ENCODE results near the gene ADAM21. TPM values are rescaled to one million over a fixed set of nuclear protein-coding genes. Genes with fewer than 3 reads are reported as not detected.
A peak's percentile ranks its signal among the peaks of the same experiment; 100 is the strongest.
"Not testable (repeated sequence)": the region's sequence is repeated elsewhere in the genome, so short reads cannot be mapped to it uniquely, and the experiment has no call there.

Gene ADAM21
- total RNA-seq, 1 donor from 2014 or later = 0.11 TPM

GRCh38 chr14:70416725-70417349 lies 35.1 kb upstream of the ADAM21 start, which contains the start of gene SYNJ2BP:
Gene SYNJ2BP, minus strand, starts transcription at chr14:70417090. Its CDS starts 127 bp downstream, at chr14:70416963.
- Mint-ChIP-seq H3K9me3 (no peaks in the 10 kb centered on the region), H3K4me3 (peak within 1 kb of the TSS; percentile 93), H3K27me3 (ENCODE audit: low read depth) (peaks cover 17% of the 10 kb centered on the region), H3K4me1 (peaks cover 11% of the 10 kb centered on the region), H3K27ac (peak within 1 kb of the TSS; percentile 95), H3K36me3 (no peaks in the 10 kb centered on the region)
- peak in 1 of 2 experiments; percentile 57 for DNase-seq (ENCODE audit: low spot score in 2 of 2, unreplicated experiment in 2 of 2)
- TF ChIP-seq, protein P1, sequence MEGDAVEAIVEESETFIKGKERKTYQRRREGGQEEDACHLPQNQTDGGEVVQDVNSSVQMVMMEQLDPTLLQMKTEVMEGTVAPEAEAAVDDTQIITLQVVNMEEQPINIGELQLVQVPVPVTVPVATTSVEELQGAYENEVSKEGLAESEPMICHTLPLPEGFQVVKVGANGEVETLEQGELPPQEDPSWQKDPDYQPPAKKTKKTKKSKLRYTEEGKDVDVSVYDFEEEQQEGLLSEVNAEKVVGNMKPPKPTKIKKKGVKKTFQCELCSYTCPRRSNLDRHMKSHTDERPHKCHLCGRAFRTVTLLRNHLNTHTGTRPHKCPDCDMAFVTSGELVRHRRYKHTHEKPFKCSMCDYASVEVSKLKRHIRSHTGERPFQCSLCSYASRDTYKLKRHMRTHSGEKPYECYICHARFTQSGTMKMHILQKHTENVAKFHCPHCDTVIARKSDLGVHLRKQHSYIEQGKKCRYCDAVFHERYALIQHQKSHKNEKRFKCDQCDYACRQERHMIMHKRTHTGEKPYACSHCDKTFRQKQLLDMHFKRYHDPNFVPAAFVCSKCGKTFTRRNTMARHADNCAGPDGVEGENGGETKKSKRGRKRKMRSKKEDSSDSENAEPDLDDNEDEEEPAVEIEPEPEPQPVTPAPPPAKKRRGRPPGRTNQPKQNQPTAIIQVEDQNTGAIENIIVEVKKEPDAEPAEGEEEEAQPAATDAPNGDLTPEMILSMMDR (IDR thresholded peaks at IDR 0.05; ENCODE audit: unreplicated experiment) = no peak

DNA sequence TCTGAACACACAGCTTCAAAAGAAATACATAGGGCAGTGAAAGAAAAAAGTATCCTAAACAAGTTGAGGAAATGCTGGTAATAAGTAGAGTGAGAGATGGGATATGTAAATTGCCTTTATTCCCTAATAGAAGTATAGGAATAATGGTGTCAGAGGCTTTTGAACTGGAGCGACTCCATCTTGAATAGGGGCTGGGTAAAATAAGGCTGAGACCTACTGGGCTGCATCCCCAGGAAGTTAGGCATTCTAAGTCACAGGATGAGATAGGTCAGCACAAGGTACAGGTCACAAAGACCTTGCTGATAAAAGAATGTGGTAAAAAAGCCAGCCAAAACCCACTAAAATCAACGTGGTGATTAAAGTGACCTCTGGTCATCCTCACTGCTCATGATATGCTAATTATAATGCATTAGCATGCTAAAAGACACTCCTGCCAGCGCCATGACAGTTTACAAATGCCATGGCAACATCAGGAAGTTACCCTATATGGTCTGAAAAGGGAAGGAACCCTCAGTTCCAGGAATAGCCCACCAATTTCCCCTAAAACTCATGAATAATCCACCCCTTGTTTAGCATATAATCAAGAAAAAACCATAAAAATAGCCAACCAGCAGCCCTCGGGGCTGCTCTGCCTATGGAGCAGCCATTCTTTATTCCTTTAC lies 32.6 kb upstream of the ADAM21 start:
- not testable (repeated sequence) for DNase-seq (ENCODE audit: low spot score in 2 of 2, unreplicated experiment in 2 of 2); H3K36me3 Mint-ChIP-seq; H3K4me3 Mint-ChIP-seq; H3K9me3 Mint-ChIP-seq; H3K4me1 Mint-ChIP-seq; H3K27ac Mint-ChIP-seq
- H3K27me3 Mint-ChIP-seq (ENCODE audit: low read depth) = peaks cover 20% of the 10 kb centered on the region

- Mint-ChIP-seq H3K4me3 (no peak overlapping the region), H3K9me3 (peaks cover 14% of the 10 kb centered on the region), H3K27me3 (ENCODE audit: low read depth) (peaks cover 20% of the 10 kb centered on the region), H3K4me1 (no peaks in the 10 kb centered on the region), H3K36me3 (no peaks in the 10 kb centered on the region), H3K27ac (no peak overlapping the region)
- DNase-seq (ENCODE audit: low spot score in 2 of 2, unreplicated experiment in 2 of 2) = no peak
- TF ChIP-seq, protein P1 (IDR thresholded peaks at IDR 0.05; ENCODE audit: unreplicated experiment) = no peak
Measured at GRCh38 chr14:70422538-70422937, 29.4 kb upstream of the ADAM21 start.

GRCh38 chr14:70425354-70425753 lies 26.6 kb upstream of the ADAM21 start:
- Mint-ChIP-seq H3K4me1 (no peaks in the 10 kb centered on the region), H3K9me3 (peaks cover 36% of the 10 kb centered on the region), H3K36me3 (no peaks in the 10 kb centered on the region), H3K4me3 (no peak overlapping the region), H3K27me3 (ENCODE audit: low read depth) (peaks cover 11% of the 10 kb centered on the region), H3K27ac (no peak overlapping the region)
- TF ChIP-seq, protein P1 (IDR thresholded peaks at IDR 0.05; ENCODE audit: unreplicated experiment) = no peak
- no peak for DNase-seq (ENCODE audit: low spot score in 2 of 2, unreplicated experiment in 2 of 2)

GRCh38 chr14:70426555-70426954 lies 25.4 kb upstream of the ADAM21 start:
- not testable (repeated sequence) for H3K4me3 Mint-ChIP-seq; H3K27ac Mint-ChIP-seq; H3K36me3 Mint-ChIP-seq; H3K27me3 Mint-ChIP-seq (ENCODE audit: low read depth); H3K4me1 Mint-ChIP-seq; DNase-seq (ENCODE audit: low spot score in 2 of 2, unreplicated experiment in 2 of 2)
- peaks cover 47% of the 10 kb centered on the region for H3K9me3 Mint-ChIP-seq

- Mint-ChIP-seq H3K9me3 (peaks cover 76% of the 10 kb centered on the region), H3K27ac (no peak overlapping the region), H3K36me3 (no peaks in the 10 kb centered on the region), H3K4me1 (no peaks in the 10 kb centered on the region), H3K4me3 (no peak overlapping the region), H3K27me3 (ENCODE audit: low read depth) (no peaks in the 10 kb centered on the region)
- TF ChIP-seq, protein P1 (IDR thresholded peaks at IDR 0.05; ENCODE audit: unreplicated experiment) = no peak
- DNase-seq (ENCODE audit: low spot score in 2 of 2, unreplicated experiment in 2 of 2) = no peak
Measured at GRCh38 chr14:70436867-70437266, 15.1 kb upstream of the ADAM21 start.
